Upper lobe of left lung (tissue), 4 donors: ENCODE measurements around the gene USP31.

ENCODE experiments used
- POLR2A ChIP-seq, 4 donors: fragments of 450-650 bp; IDR thresholded peaks; one replicate each; pipeline ENCODE4 v1.5.1; 2016 to 2017; ENCODE audit warnings: antibody characterized with exemption in 4 of 4, mild to moderate bottlenecking in 2 of 4
- POLR2AphosphoS5 ChIP-seq, 2 donors: sonication (generic); formaldehyde crosslinking; IDR thresholded peaks; one replicate each; pipeline ENCODE4 v1.5.1; 2017; ENCODE audit warnings: antibody characterized with exemption in 2 of 2
- TF ChIP-seq, protein P1 (sequence below), 6 experiments: fragments of 450-650 bp in 4 of 6; fragments of 200-600 bp in 2 of 6; sonication (generic) in 2 of 6; IDR thresholded peaks; one replicate each; pipeline ENCODE4 v1.5.1; 2016 to 2019; ENCODE audit warnings: antibody characterized with exemption in 6 of 6

DNA sequence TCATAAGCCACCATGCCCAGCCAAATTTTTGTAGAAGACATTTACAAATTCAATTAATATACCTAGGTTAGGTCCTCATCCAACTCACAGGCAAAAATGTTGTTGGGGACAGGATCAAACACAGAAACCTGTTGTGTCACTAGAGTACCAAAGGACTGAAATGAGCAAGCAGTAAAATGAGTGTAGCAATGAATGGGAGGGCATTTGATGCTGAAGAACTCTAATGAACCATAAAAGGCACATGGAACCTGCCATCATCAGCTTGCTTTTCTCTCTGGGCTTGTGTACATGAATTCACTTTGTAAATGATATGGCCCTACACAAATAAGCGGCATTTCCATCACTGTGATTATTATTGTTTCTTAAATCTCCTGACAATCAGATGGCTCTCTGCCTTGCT, 17.8 kb downstream of the USP31 start:
- TF ChIP-seq, protein P1, sequence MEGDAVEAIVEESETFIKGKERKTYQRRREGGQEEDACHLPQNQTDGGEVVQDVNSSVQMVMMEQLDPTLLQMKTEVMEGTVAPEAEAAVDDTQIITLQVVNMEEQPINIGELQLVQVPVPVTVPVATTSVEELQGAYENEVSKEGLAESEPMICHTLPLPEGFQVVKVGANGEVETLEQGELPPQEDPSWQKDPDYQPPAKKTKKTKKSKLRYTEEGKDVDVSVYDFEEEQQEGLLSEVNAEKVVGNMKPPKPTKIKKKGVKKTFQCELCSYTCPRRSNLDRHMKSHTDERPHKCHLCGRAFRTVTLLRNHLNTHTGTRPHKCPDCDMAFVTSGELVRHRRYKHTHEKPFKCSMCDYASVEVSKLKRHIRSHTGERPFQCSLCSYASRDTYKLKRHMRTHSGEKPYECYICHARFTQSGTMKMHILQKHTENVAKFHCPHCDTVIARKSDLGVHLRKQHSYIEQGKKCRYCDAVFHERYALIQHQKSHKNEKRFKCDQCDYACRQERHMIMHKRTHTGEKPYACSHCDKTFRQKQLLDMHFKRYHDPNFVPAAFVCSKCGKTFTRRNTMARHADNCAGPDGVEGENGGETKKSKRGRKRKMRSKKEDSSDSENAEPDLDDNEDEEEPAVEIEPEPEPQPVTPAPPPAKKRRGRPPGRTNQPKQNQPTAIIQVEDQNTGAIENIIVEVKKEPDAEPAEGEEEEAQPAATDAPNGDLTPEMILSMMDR (IDR thresholded peaks at IDR 0.05), result no peak
- TF ChIP-seq POLR2A (IDR thresholded peaks at IDR 0.05) (no peak), POLR2AphosphoS5 (IDR thresholded peaks at IDR 0.05) (no peak)
